Measurements from ENCODE around the gene CCL11. TPM values are rescaled to one million over a fixed set of nuclear protein-coding genes. Genes with fewer than 3 reads are reported as not detected.

The CCL11 gene
- polyA plus RNA-seq, 1 of the 3 experiments (the other 2 are of a cell fraction), result not detected

DNA sequence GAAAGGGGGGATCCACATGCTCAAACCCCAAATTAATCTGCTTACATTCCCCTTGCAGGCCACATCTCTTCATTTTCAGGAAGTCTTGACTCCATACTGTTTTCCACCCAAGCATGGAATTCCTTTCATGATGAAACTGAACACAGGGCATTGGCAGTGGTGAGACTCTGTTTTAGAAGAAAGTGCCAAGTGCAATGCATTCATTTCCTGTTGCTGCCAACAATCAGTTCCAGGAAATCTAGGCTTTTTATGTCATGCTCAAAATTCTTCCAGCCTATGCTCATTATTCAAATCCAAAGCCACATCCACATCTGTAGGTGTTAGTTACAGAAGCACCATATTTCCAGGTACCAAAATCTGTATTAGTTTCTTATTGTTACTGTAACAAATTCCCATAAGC lies 26.4 kb upstream of the CCL11 start:
- TF ChIP-seq ELF1 (IDR thresholded peaks at IDR 0.05), result no peak
- no peak for TF ChIP-seq EZH2phosphoT487 (IDR thresholded peaks at IDR 0.05; ENCODE audit: borderline replicate concordance, low read depth)
- no peak for TF ChIP-seq CHD2 (IDR thresholded peaks at IDR 0.05; ENCODE audit: low read length, partially characterized antibody)
- no peak for TF ChIP-seq NRF1 (IDR thresholded peaks at IDR 0.05; ENCODE audit: low read depth, low read length)
- TF ChIP-seq MXI1 (IDR thresholded peaks at IDR 0.05; ENCODE audit: low read depth, low read length), result no peak
- TF ChIP-seq EP300 (IDR thresholded peaks at IDR 0.05; ENCODE audit: borderline replicate concordance in 1 of 2, low read depth in 1 of 2, low read length in 1 of 2), result 0 out of 4 replicates have a peak, but pooled peaks of 1 of the 2 experiments have one; percentile 22
- TF ChIP-seq, protein P1, sequence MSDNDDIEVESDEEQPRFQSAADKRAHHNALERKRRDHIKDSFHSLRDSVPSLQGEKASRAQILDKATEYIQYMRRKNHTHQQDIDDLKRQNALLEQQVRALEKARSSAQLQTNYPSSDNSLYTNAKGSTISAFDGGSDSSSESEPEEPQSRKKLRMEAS (IDR thresholded peaks at IDR 0.05; ENCODE audit: low read depth), result no peak
- peak; percentile 30; the same call in 1 of the 2 replicates for TF ChIP-seq TCF12 (IDR thresholded peaks at IDR 0.05)
- TF ChIP-seq NFIC (IDR thresholded peaks at IDR 0.05; ENCODE audit: borderline replicate concordance), result peak; percentile 58; the same call in 1 of the 2 replicates
- TF ChIP-seq REST (IDR thresholded peaks at IDR 0.05; ENCODE audit: low read depth, low read length), result no peak
- TF ChIP-seq ZBTB33 (IDR thresholded peaks at IDR 0.05; ENCODE audit: borderline replicate concordance, low read depth), result no peak
- TF ChIP-seq TAF1 (IDR thresholded peaks at IDR 0.05; ENCODE audit: borderline replicate concordance, low read depth, low read length), result no peak
- no peak for TF ChIP-seq USF1 (IDR thresholded peaks at IDR 0.05; ENCODE audit: borderline replicate concordance, low read depth)
- TF ChIP-seq, protein P2, sequence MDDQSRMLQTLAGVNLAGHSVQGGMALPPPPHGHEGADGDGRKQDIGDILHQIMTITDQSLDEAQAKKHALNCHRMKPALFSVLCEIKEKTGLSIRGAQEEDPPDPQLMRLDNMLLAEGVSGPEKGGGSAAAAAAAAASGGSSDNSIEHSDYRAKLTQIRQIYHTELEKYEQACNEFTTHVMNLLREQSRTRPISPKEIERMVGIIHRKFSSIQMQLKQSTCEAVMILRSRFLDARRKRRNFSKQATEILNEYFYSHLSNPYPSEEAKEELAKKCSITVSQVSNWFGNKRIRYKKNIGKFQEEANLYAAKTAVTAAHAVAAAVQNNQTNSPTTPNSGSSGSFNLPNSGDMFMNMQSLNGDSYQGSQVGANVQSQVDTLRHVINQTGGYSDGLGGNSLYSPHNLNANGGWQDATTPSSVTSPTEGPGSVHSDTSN (IDR thresholded peaks at IDR 0.05), result 0 out of 2 replicates have a peak, but pooled peaks have one; percentile 39
- CTCF ChIA-PET, result interaction anchor here (0.6 kb wide), 1 partner anchor 102 kb away, joined by 3 read pairs; no protein-coding TSS in a partner anchor
- POLR2A ChIA-PET, result no interaction called here
- Histone ChIP-seq H3F3A (replicated peaks; ENCODE audit: insufficient read depth) (peaks cover 22% of the 10 kb centered on the region), H3K27me3 (ENCODE audit: insufficient read depth) (no peaks in the 10 kb centered on the region), H3K9ac (no peak overlapping the region), H2AFZ (ENCODE audit: low read depth) (no peak overlapping the region), H3K4me2 (peak overlapping the region; percentile 38; the same call in 1 of the 2 replicates), H3K9me2 (no peaks in the 10 kb centered on the region), H3K4me1 (ENCODE audit: control insufficient read depth in 1 of 2, insufficient read depth in 2 of 2, low read depth in 1 of 2, low read length in 1 of 2) (peaks cover 6 to 13% of the 10 kb centered on the region in 2 experiments; a peak in 2 of 4 replicates), H3K36me3 (replicated peaks in 1 of 2; ENCODE audit: control insufficient read depth in 1 of 2, insufficient read depth in 2 of 2, low read length in 1 of 2) (peaks cover 0 to 6% of the 10 kb centered on the region in 2 experiments), H3K4me3 (ENCODE audit: low read depth in 2 of 2, low read length in 1 of 2) (no peak overlapping the region), H4K20me1 (ENCODE audit: insufficient read depth) (no peaks in the 10 kb centered on the region), H3K9me3 (no peaks in the 10 kb centered on the region), H3K27ac (ENCODE audit: low read depth in 2 of 2, low read length in 1 of 2) (peak overlapping the region in 1 of 2 experiments; percentile 32; a peak in 1 of 4 replicates), H3K79me2 (ENCODE audit: insufficient read depth) (peaks cover 8% of the 10 kb centered on the region; the same call in 1 of the 2 replicates)
- no peak for DNase-seq

Measured in SK-N-SH (cell line).